CD14-positive monocyte (primary cell): ENCODE measurements around the gene ALG14. TPM values are rescaled to one million over a fixed set of nuclear protein-coding genes. Genes with fewer than 3 reads are reported as not detected.

Experiments used
- DNase-seq, 3 donors: peaks; one replicate each; pipeline ENCODE4 v3.0.0-alpha.2; 2011 to 2022
- H2AFZ ChIP-seq: 2 replicates; pipeline ENCODE4 v1.6.0; 2012; ENCODE audit warnings: mild to moderate bottlenecking, low read depth, low read length, inconsistent platforms; ENCODE audit not compliant: insufficient read depth, poor library complexity, severe bottlenecking
- H3K27ac ChIP-seq, 2 donors: 1 replicate in 1 of 2; 2 replicates in 1 of 2; pipeline ENCODE4 v1.5.1; 2012 to 2013; ENCODE audit warnings: low read length in 2 of 2, control low read depth in 1 of 2, inconsistent platforms in 1 of 2, low read depth in 1 of 2, mild to moderate bottlenecking in 1 of 2
- H3K27me3 ChIP-seq, 2 donors: one replicate each; pipeline versions ENCODE4 v1.6.0 to v1.6.1; 2011 to 2013; ENCODE audit warnings: low read length in 2 of 2; ENCODE audit not compliant: control insufficient read depth in 2 of 2, insufficient read depth in 2 of 2
- H3K36me3 ChIP-seq, 2 donors: replicated peaks in 1 of 2; 1 replicate in 1 of 2; 2 replicates in 1 of 2; pipeline versions ENCODE4 v1.5.1 to v1.6.1; 2012 to 2013; ENCODE audit warnings: low read length in 2 of 2, control low read depth in 1 of 2, inconsistent platforms in 1 of 2, mild to moderate bottlenecking in 1 of 2; ENCODE audit not compliant: insufficient read depth in 2 of 2, control insufficient read depth in 1 of 2
- H3K4me1 ChIP-seq, 2 donors: 1 replicate in 1 of 2; 2 replicates in 1 of 2; pipeline versions ENCODE4 v1.5.1 to v1.6.1; 2012 to 2013; ENCODE audit warnings: low read length in 2 of 2, control low read depth in 1 of 2, inconsistent platforms in 1 of 2, mild to moderate bottlenecking in 1 of 2, moderate library complexity in 1 of 2; ENCODE audit not compliant: insufficient read depth in 2 of 2, control insufficient read depth in 1 of 2
- H3K4me2 ChIP-seq: replicated peaks from 2 replicates; pipeline ENCODE3; 2012; ENCODE audit warnings: low read length, moderate library complexity, mild to moderate bottlenecking; ENCODE audit not compliant: poor library complexity, severe bottlenecking; ENCODE audit errors: extremely low read depth
- H3K4me3 ChIP-seq, 3 experiments: fragments of 200-600 bp in 1 of 3; sonication (generic) in 1 of 3; replicated peaks in 1 of 3; 1 replicate in 2 of 3; 2 replicates in 1 of 3; pipeline ENCODE4 v1.5.1; 2011 to 2013; ENCODE audit warnings: low read length in 3 of 3, mild to moderate bottlenecking in 3 of 3, control low read depth in 2 of 3, low read depth in 2 of 3, inconsistent platforms in 1 of 3, moderate library complexity in 1 of 3
- H3K79me2 ChIP-seq: 2 replicates; pipeline ENCODE4 v1.6.0; 2012; ENCODE audit warnings: mild to moderate bottlenecking, control low read depth, inconsistent platforms, low read length, moderate library complexity; ENCODE audit not compliant: insufficient read depth
- H3K9ac ChIP-seq: 2 replicates; pipeline ENCODE4 v1.6.0; 2017; ENCODE audit warnings: low read length, mild to moderate bottlenecking; ENCODE audit not compliant: insufficient read depth, poor library complexity, severe bottlenecking
- H3K9me3 ChIP-seq, 2 donors: replicated peaks in 1 of 2; 1 replicate in 1 of 2; 2 replicates in 1 of 2; pipeline versions ENCODE4 v1.5.1 to v1.6.1; 2012 to 2013; ENCODE audit warnings: low read length in 2 of 2, control low read depth in 1 of 2; ENCODE audit not compliant: control insufficient read depth in 1 of 2, insufficient read depth in 1 of 2
- H4K20me1 ChIP-seq: 2 replicates; pipeline ENCODE4 v1.6.0; 2012; ENCODE audit warnings: mild to moderate bottlenecking, low read length, control low read depth, moderate library complexity; ENCODE audit not compliant: insufficient read depth
- H3K27ac Mint-ChIP-seq, 7 donors: one replicate each; pipeline ENCODE4 v1.8.0; 2020; ENCODE audit warnings: mild to moderate bottlenecking in 7 of 7, mixed read lengths in 7 of 7, moderate library complexity in 6 of 7, inconsistent platforms in 2 of 7
- H3K27me3 Mint-ChIP-seq, 3 donors: one replicate each; pipeline ENCODE4 v1.8.0; 2021 to 2022; ENCODE audit warnings: low read depth in 3 of 3, mild to moderate bottlenecking in 3 of 3, mixed read lengths in 3 of 3, moderate library complexity in 3 of 3, inconsistent platforms in 1 of 3
- H3K36me3 Mint-ChIP-seq, 2 donors: one replicate each; pipeline ENCODE4 v1.8.0; 2020; ENCODE audit warnings: mixed read lengths in 2 of 2, inconsistent platforms in 1 of 2, mild to moderate bottlenecking in 1 of 2
- H3K4me1 Mint-ChIP-seq: one replicate; pipeline ENCODE4 v1.8.0; 2020; ENCODE audit warnings: mild to moderate bottlenecking, mixed read lengths
- H3K4me3 Mint-ChIP-seq, 2 donors: one replicate each; pipeline ENCODE4 v1.8.0; 2020; ENCODE audit warnings: mild to moderate bottlenecking in 2 of 2, mixed read lengths in 2 of 2, moderate library complexity in 1 of 2
- H3K9me3 Mint-ChIP-seq, 7 donors: one replicate each; pipeline ENCODE4 v1.8.0; 2020 to 2022; ENCODE audit warnings: mixed read lengths in 7 of 7, mild to moderate bottlenecking in 6 of 7, moderate library complexity in 6 of 7, inconsistent platforms in 2 of 7
- WGBS: methylation state at CpG from one replicate; pipeline ENCODE4 v1.1.5; 2013; ENCODE audit warnings: missing lambda C conversion rate; ENCODE audit not compliant: insufficient coverage; 5-methylcytosine and 5-hydroxymethylcytosine counted together
- intact Hi-C, 2 donors: fragments of 100-400 bp; cut with micrococcal nuclease; formaldehyde crosslinking; loops; one replicate each; pipeline versions ENCODE4 v1.15.0 to v1.15.1; 2023
- polyA plus RNA-seq, 3 donors: library from polyadenylated mRNA; depleted of rRNA in 1 of 3; unstranded in 2 of 3; stranded (reverse) in 1 of 3; fragments of 300-500 nt in 2 of 3; fragments of >200 nt in 1 of 3; fragmentation: Illumina TruSeq in 2 of 3; gene quantifications; 1 replicate in 2 of 3; 2 replicates in 1 of 3; pipeline ENCODE4 v1.2.3, GENCODE V29; 2012 to 2021
- TF ChIP-seq, protein P1 (sequence below): fragments of 200-600 bp; IDR thresholded peaks from one replicate; pipeline ENCODE4 v1.8.0; 2022; ENCODE audit warnings: antibody characterized with exemption, mild to moderate bottlenecking

ALG14 gene
- polyA plus RNA-seq, 3 donors = 0.27 to 5.5 (median 4.4) TPM

DNA sequence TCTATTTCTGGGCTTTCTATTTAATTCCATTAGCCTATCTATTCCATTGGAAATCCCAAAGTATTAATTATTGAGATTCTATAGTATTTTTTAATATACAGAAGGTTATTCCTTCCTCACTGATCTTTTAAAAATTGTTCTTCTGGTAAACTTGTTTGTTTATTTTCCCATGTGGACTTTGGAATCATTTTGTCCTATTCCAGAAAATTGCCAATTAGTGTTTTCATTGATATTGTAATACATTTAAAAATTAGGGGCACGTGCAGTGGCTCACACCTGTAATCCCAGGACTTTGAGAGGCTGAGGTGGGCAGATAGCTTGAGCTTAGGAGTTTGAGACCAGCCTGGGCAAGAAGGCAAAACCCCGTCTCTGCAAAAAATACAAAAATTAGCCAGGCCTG, 36.0 kb upstream of the ALG14 start:
- intact Hi-C loops = no loop called here
- no peaks in the 10 kb centered on the region for H3K36me3 Mint-ChIP-seq
- H2AFZ ChIP-seq = no peak overlapping the region

DNA sequence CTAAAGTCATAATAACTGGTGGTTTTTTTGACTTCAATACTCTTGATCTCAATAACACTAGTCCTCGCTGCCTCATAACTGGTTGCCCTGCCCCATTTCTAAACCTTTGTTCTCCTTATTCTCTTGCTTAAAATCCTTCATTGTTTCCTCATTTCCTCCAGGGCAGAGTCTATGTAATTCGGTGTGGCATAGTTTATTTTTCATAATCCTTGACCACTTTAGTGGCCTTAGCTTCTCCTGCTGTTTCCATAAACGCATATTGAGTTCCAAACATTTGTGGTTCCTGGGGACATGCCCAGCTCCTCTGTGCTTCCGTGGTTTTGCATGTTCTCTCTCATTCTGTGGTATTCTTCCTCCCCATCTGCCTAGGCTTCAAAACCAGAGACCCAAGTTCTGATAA, 25.4 kb upstream of the ALG14 start:
- H3K79me2 ChIP-seq = no peaks in the 10 kb centered on the region
- H3K27ac Mint-ChIP-seq = peak overlapping the region in 3 of 7 donors; percentile 26 to 63 (median 31)
- 25% methylated on average over 2 of the region's 4 CpGs for WGBS
- no peaks in the 10 kb centered on the region for H4K20me1 ChIP-seq
- no peak overlapping the region for H3K9ac ChIP-seq
- peak in 2 of 3 donors; percentile 13 to 26 for DNase-seq
- peaks cover 0 to 3% (median 0%) of the 10 kb centered on the region in 7 donors for H3K9me3 Mint-ChIP-seq
- no peak overlapping the region for H3K4me3 ChIP-seq
- peaks cover 5% of the 10 kb centered on the region in 2 donors for H3K27me3 ChIP-seq
- H3K4me1 ChIP-seq = peaks cover 27 to 35% of the 10 kb centered on the region in 2 donors
- TF ChIP-seq, protein P1, sequence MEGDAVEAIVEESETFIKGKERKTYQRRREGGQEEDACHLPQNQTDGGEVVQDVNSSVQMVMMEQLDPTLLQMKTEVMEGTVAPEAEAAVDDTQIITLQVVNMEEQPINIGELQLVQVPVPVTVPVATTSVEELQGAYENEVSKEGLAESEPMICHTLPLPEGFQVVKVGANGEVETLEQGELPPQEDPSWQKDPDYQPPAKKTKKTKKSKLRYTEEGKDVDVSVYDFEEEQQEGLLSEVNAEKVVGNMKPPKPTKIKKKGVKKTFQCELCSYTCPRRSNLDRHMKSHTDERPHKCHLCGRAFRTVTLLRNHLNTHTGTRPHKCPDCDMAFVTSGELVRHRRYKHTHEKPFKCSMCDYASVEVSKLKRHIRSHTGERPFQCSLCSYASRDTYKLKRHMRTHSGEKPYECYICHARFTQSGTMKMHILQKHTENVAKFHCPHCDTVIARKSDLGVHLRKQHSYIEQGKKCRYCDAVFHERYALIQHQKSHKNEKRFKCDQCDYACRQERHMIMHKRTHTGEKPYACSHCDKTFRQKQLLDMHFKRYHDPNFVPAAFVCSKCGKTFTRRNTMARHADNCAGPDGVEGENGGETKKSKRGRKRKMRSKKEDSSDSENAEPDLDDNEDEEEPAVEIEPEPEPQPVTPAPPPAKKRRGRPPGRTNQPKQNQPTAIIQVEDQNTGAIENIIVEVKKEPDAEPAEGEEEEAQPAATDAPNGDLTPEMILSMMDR = no peak
- H3K36me3 Mint-ChIP-seq = no peaks in the 10 kb centered on the region
- H2AFZ ChIP-seq = peak overlapping the region; percentile 0
- peak overlapping the region in 1 of 2 donors; percentile 74 for H3K4me3 Mint-ChIP-seq
- no peak overlapping the region for H3K27ac ChIP-seq
- H3K9me3 ChIP-seq = no peaks in the 10 kb centered on the region
- H3K4me2 ChIP-seq = peak overlapping the region; percentile 9
- peaks cover 2% of the 10 kb centered on the region in 3 donors for H3K27me3 Mint-ChIP-seq
- no peaks in the 10 kb centered on the region for H3K36me3 ChIP-seq
- peaks cover 30% of the 10 kb centered on the region for H3K4me1 Mint-ChIP-seq
- intact Hi-C loops = no loop called here

More for the DNA sequence above, 36.0 kb upstream of the ALG14 start:
- Mint-ChIP-seq H3K4me1 (no peaks in the 10 kb centered on the region), H3K27ac (no peak overlapping the region), H3K27me3 (peaks cover 12 to 27% (median 15%) of the 10 kb centered on the region in 3 donors), H3K4me3 (no peak overlapping the region), H3K9me3 (peaks cover 0 to 11% (median 3%) of the 10 kb centered on the region in 7 donors)
- Histone ChIP-seq H3K27ac (no peak overlapping the region), H4K20me1 (no peaks in the 10 kb centered on the region), H3K9ac (no peak overlapping the region), H3K27me3 (peaks cover 3 to 10% of the 10 kb centered on the region in 2 donors), H3K4me1 (no peaks in the 10 kb centered on the region), H3K4me3 (no peak overlapping the region), H3K79me2 (no peaks in the 10 kb centered on the region), H3K9me3 (no peaks in the 10 kb centered on the region), H3K4me2 (no peak overlapping the region), H3K36me3 (no peaks in the 10 kb centered on the region)
- 94% methylated on average over 2 of the region's 2 CpGs for WGBS
- no peak for DNase-seq
- TF ChIP-seq, protein P1 = no peak
